HCEC 1CT (cell line): ENCODE measurements around the gene APCDD1.
"Not testable (repeated sequence)": the region's sequence is repeated elsewhere in the genome, so short reads cannot be mapped to it uniquely, and the experiment has no call there.

Experiments
- DNase-seq: peaks from one replicate; pipeline ENCODE4 v3.0.0-alpha.2; 2017

The APCDD1 gene

DNA sequence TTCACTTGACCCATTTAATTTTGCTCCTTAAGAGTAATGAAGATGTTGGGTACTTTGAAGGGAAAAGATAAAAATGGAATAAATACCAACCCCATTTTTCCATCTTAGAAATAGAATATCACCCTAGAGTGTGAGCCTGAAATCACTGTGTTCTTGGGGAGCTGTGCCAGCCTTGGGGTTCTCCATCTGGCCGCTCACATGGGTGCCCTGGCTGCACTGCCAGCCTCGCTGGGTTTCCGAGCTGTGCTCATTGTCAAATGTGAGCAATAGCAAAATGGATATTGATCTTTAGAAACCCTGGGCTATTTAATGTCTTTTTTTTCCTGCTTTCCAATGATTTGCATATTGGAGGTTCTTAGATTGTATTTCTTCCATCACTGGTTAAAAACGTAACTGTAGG is 9.3 kb downstream of the APCDD1 start:
- DNase-seq: no peak

DNA sequence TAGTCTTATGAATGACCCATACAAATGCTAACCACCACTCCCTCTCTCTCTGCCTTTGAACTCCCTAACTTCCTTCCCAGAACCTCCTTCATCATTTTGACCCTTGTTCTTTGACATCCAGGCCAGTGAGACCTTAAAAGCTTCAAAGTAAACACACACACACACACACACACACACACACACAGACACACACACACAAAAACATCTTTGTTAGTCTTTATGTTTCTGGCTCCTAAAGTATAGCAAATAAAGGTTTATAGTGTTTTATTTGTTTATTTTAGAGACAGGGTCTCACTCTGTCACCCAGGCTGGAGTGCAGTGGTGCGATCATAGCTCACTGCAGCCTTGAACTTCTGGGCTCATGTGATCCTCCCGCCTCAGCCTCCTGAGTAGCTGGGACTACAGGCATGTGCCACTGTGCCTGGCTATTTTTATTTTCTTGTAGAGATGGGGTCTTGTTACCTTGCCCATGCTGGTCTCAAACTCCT is 9.8 kb downstream of the APCDD1 start:
- not testable (repeated sequence) for DNase-seq

DNA sequence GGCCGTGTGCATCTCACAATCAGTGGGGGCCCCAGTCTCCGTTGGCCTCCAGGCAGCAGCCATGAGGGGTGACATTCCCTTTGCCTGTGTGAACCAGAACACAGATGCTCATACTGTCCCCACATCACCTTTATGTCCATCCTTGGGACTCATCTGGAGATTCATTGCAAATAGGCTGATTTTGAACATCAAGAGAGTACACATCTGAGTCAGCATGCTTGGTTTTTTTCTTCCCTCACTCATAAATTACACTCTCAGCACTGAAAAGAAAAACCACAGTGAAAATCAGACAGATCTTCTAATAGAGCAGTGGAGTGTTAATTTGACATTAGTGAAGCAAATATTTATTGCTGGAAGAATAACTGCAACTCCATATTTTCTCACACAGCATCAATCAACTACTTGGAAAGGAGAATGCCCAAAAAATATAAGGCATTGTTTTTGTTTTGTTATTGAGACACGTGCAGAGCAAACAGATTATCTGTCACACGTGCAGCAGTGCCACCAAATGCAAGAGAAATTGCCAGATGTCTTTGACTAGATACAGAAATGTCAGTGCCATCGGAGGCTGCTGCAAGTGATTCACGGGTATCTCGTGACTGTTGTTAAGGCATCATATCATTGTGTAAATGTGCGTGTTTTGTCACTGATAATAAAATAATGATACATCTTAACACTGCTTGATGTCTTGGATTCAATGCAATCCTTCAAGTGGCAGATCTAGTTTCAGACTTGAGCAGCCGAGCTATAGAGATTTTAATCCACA is 10.9 kb downstream of the APCDD1 start:
- no peak for DNase-seq

DNA sequence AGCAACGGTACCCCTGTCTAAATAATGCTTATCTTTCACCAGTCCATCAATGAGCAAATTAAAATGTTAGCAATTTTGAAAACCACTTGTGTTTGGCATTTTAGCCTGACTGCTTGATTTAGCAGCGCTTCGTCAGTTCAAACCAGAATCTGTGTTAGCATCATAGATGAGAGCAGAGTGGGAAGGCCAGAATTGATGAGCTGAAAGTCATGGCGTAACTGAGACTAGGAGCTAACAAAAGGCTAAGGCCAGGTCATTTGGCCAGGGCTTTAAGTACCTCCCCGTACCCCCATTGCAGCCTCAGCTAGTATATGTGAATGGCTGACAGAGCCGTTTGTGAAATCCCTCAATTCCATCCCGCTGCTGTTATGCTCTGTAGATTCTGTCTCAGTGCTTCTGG is 16.0 kb downstream of the APCDD1 start:
- DNase-seq: no peak

DNA sequence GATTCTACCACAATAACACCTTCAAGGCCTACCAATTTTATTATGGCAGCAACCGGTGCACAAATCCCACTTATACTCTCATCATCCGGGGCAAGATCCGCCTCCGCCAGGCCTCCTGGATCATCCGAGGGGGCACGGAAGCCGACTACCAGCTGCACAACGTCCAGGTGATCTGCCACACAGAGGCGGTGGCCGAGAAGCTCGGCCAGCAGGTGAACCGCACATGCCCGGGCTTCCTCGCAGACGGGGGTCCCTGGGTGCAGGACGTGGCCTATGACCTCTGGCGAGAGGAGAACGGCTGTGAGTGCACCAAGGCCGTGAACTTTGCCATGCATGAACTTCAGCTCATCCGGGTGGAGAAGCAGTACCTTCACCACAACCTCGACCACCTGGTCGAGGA is 17.1 kb downstream of the APCDD1 start:
- no peak for DNase-seq

DNA sequence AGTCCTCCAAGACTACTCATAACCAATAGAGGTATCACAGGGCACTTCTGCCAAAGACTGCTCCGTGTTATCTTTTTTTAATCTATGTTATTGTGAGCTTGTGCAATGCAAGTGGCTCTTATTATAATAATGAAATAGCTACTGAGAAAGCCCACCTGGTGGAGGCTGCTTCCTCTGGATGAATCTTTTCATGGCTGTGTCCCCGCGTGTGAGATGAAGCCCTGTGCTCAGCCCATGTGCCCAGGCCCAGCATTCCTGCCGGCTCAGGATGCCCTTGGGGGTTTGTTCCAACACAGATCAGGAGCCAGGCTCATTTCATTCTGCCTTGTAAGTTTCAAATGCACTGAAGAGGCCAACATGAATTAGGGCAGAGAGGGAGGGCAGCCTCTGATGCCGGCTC is 18.7 kb downstream of the APCDD1 start:
- DNase-seq: no peak

DNA sequence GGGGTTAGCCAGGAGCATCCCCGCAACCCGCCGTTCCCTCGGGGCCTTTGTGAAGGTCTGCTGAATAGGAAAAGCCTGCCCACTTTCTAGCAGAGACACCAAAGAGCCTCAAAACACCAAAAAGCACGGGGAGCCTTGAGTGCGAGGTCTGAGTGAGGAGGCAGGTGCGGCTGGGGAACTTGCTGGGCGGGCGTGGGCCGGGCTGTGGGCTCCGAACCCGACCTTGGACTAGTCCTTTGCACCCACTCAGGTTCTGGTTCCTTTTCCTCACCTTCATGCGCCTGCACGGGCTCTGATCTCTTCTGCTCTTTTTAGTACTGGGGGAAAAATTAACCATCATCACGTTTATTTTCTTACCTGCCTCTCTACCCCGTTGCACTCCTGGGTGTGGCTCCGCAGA is 19.9 kb downstream of the APCDD1 start:
- no peak for DNase-seq

DNA sequence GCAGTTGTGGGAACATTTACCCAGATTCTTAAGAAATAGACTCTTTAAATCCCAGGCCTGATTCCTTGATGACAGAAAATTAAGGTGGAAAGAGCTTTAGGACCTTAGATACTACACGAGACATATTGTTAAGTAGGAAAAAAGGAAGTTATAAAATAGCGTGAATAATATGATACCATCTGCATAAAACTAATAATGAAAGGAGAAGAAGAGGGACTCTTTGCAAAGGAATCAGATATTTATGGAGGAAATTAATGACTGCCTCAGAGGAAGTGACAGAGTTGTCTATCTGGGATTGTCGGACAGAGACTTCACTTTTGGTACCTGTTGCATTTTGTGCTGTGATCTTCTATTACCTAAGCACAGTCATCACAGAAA is 20.8 kb downstream of the APCDD1 start:
- DNase-seq: no peak

DNA sequence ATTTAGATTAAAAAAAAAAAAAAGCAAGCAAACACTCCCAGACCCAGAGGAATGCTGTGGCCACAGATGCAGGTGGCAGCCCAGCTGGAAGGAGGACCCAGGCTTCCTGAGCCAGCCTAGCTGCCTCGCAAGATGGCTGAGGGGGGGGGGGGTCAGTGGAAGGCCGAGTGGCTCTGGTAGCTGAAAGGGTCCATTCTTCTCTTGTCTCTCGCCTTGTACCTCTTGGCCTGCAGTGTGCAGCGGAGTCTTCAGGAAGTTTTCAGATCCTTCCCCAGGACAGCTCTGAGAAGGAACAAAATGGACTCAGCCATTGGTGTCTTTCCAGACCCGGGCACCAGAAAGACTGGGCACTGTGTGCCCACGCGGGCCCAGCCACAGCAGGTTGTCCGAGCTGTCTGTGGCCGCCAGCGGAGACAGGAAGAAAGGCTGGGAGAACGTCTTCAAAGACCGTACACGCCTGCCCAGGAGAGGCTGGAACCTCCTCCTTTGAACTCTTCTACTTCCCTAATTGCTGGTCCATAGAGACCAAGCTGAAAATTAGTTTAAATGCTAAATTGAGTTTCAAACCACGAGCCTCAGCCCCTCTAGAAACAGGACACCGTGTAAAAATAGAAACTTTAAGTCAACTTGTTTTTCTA is 21.3 kb downstream of the APCDD1 start:
- no peak for DNase-seq

DNA sequence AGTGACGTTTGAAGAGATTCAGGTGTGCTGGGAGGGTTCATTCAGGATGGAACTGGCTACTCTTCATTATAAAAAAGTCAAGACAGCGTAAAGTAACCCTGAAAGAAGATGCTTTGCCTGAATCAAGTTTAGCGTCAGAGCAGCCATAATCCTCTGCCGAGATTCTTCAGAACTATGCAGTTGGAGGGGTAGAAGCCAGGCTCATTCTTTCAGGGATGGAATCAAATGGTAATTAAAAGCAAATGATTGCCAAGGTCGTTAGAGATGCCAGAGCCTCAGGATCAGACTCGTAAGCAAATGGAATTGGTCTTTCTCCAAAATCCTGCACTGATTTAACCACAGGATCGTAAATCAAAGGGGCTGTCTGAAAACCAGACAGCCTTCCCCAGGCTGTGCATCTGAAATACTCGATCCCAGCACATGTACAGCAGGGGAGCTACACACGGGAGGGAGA is 21.9 kb downstream of the APCDD1 start:
- DNase-seq: no peak

DNA sequence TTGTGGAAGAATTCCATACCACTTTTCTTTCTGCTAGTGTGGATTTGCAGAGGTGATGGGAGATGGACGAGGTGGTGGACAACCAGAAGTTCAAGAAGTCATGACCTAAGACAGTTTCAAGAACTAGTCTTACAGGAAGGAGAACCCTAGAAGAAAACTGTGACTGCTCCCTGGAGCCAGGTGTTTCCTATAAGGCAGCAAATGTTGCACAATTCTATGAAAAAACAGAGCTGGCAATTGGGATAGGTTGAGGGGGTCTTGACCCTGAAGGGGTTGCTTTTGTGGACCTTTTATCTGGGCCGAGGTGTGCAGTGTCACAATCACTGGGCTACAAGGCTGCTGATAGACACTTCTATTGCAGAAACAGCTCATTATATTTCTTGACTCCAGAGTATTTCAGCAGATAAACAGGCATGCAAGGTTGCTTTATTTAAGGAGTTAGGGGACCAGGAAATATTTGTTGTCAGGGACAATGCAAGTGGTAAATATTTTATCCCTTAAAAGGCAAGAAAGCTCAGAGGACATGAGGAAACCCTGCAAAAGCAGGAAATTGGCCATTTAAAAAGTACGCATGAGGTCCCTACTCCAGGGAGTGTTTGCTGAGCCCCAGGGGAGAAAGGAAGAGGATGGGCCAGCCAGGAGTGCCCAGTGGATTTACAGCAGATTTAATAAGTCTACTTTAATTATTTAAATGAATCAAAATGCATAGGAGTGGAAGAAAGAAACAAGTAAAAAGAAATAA is 22.9 kb downstream of the APCDD1 start:
- DNase-seq: no peak

DNA sequence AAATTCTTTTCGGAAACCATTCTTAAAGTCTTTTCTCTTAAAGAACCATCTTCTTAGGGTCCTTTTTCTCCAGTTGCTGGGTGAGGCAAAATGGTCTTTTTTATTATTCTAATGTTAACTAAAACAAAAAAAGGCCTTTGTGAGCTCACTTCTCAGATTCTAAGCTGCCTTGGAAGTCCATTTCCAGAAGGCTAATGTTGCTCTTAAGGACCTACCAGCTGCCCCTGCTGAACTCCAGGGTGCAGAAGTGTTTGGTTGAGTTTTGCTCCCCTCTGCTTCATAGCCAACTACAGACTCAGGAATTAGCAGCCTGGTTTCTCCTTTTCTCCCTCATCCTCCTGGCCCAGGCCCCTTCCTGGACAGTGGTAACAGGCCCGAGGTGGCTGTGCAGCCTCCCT is 23.4 kb downstream of the APCDD1 start:
- no peak for DNase-seq

DNA sequence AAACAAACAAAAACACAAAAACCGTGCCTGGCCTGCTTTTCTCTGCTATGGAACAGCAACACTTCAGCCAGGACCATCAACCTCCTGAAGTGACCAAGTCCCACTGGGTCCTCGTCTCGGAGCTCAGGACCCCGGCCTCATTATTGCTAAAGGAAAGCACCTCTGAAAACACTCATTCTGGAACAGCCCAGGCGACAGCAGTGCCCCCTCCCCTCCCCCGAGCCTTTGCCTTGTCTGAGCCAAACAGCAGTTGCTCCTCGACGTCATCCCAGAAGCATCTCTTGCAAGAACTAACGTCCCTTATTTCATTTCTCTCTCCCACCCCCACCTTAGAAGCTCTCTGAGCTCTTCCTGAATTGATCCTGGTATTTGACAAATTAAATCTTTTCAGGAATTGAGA is 27.4 kb downstream of the APCDD1 start:
- no peak for DNase-seq

DNA sequence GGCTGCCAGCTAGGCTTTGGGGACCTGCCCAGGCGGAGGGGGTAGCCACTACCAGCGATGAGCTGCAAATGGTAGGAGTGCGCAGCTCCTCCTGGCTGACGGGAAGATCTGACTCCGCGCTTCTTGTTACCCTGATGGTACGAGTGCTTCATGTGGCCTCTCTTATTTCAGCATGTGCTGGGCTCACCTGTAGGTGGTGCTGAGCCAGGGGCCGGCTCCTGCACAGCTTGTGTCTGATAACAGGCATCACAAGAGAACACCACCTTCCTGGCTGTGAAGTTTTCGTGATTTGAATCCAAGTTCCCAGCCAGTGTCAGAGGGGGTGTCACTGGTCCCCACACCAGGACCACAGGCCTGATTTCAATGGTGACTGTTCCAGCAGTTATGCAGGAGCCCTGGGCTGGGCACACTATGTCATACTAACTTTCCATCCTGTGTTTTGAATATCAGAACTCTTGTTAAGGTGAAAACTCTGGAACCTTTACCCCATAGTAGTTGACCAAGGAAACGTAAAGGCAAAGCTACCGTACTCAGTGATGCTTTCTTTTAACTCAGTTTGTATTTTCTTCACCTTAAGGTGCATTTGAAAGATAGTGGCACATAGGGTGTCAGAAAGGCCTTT is 28.0 kb downstream of the APCDD1 start:
- no peak for DNase-seq

DNA sequence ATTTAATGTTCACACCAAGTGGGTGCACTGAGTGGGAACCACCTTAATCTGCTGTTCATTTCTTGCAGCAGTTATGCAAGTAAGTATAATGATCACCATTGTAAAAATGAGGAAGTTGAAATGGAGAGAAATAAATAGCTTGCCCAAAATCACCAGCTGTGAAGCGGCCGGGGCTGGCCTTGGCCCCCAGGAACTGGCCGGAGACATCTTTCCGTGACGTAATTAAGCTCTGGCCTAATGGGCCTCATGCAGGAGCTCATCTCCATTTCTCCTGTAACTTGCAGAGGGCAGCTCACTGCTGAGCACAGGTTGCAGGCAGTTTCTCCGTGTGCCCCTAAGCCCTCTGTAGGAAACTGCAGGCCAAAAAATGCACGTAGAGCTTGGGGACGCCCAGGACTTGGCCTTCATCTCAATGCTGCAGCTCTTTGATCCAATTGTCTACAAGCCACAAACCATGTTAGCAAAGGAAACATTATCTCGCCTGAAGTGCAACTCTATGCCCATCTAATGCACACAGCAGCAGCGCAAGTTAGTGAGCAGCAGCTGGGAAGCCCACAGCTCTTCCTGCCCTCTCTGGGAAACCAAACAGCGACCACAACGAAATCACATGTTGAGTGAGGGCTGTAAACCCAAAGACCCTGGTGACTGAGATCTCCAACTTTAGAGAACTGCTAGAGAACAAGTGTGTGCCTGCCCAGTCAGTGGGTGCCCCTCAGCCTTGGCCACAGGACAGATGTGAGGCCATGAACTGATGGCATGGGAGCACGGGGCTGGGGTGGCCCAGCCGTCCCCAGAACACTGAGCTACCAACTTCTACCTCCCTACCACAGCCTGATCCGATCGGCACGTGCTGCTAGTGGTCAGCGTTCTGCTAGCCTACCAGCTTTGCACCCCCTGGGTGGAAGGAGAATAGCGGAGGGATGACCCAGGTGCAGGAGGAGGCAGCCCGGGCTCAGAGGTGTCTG is 28.8 kb downstream of the APCDD1 start:
- DNase-seq: no peak

DNA sequence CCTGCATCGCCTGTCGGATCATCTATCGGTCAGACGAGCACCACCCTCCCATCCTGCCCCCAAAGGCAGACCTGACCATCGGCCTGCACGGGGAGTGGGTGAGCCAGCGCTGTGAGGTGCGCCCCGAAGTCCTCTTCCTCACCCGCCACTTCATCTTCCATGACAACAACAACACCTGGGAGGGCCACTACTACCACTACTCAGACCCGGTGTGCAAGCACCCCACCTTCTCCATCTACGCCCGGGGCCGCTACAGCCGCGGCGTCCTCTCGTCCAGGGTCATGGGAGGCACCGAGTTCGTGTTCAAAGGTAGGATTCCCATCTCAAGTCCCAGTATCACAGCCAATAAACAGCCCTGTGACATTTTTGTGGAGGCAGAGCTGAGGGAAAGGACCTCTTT is 31.0 kb downstream of the APCDD1 start:
- DNase-seq: no peak

DNA sequence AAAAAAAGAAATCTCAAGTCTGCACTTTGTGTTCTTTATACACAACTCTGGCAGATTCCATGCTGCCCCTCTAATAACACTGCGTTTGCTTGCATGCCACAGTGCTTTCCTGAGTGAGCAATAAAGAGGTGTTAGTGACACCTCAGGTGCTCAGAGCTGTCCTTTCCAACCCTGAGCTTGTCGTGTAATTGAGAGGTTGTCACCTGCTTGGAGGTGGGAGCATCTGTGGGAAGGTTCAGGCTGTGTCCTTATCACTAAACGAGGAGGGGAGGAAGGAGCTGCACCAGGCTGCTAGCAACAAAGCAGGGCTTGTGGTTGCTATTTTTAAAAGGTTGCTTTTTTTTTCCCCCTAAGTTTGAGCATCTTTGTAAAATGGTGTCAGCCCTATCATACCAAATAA is 31.9 kb downstream of the APCDD1 start:
- no peak for DNase-seq

DNA sequence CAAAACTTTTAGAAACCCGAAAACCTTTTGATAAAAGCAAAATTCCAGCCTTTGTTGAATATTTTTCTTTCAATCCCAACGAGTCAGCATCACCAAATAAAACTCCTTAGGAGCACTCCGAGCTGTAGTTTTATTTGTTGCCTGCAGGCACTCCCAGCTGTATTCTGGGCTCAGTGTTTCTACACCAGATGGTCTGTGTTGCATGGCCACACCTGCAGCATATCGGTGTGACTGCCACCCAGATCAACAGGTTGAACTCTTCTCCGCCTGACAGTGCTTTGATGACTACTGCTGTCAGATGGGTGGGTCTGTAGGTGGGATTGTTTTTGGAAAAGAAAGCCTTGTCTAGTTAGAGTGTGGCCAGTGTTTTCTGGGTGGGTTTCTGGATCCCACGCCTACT is 32.7 kb downstream of the APCDD1 start:
- DNase-seq: no peak

DNA sequence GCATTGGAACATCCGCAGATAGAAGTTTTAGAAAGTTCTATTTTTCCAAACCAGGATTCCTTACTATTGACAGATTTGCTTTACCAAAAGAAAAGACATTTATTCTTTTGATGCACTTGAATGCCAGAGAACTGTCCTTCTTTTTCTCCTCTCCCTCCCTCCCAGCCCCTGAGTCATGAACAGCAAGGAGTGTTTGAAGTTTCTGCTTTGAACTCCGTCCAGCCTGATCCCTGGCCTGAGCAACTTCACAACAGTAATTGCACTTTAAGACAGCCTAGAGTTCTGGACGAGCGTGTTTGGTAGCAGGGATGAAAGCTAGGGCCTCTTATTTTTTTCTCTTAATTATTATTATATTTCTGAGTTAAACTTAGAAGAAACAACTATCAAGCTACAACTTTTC is 33.6 kb downstream of the APCDD1 start:
- DNase-seq: no peak

DNA sequence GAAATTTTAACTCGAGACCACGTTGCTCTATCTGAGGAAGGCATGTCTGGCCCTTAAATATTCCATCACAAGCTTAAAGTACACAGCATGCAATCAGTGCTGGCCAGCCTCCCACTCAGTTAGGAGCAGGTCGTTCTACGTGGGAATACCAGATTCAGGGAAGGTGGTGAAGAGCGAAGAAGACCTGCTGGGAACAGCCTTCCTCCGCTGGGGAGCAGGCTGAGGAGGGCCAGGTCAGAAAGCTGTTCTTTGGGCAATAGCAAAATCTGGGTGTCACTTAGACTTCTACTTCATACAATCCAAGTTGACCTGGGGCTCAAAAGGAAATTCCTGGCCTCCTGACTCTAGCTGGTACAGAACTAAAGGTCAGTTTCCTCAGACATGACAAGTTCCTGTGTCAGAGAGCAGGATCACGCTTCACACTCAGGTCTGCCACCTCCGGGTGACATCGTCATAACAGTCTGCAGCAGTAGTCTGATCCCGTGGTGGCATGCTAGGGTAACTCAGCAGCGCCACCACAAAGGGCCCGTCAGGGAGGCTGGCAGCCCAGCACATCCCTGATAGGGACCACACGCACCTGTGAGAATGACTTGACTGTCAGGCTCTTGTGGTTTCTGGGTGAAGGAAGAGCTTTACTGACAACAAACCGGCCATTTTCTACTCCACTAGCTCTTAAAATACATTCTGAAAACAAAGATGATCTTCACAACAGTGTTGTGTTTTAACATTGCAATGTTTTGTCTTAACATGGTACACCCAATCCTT is 36.1 kb downstream of the APCDD1 start:
- no peak for DNase-seq

DNA sequence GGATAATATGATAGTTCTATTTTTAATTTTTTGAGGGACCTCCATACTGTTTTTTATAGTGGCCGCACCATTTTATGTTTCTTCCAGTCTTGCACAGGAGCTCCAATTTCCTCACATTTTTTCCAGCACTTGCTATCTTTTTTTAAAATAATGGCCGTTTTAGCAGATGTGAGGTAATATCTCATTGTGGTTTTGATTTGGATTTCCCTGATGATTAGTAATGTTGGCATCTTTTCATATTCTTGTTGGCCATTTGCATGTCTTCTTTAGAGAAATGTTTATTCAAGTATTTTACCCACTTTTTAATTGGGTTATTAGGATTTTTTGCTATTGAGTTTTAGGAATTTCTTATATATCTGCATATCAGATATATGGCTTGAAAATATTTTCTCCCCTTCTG is 41.5 kb downstream of the APCDD1 start:
- DNase-seq: no peak
